ENCODE measurements around the gene CFB. TPM values are rescaled to one million over a fixed set of nuclear protein-coding genes. Genes with fewer than 3 reads are reported as not detected.
A peak's percentile ranks its signal among the peaks of the same experiment; 100 is the strongest.
"Not testable (repeated sequence)": the region's sequence is repeated elsewhere in the genome, so short reads cannot be mapped to it uniquely, and the experiment has no call there.

CFB gene
- total and polyA plus RNA-seq, 4 experiments from 2014 or later, result 0.64 TPM; not detected in 3

GRCh38 chr6:31927242-31927862, 18.5 kb upstream of the CFB start, which contains the start of gene C2:
Gene C2, plus strand, starts transcription at chr6:31927717. Its CDS starts 36 bp downstream, at chr6:31927753.
- H3K27me3 Mint-ChIP-seq, result peaks cover 0 to 1% of the 10 kb centered on the region in 2 donors
- ChIA-PET CTCF (ENCODE audit: partially characterized antibody) (no interaction called here), POLR2A (ENCODE audit: partially characterized antibody) (no interaction called here)
- no peak for DNase-seq
- H3K4me1 ChIP-seq (ENCODE audit: insufficient read depth, low read length), result no peaks in the 10 kb centered on the region
- H3K27me3 ChIP-seq (ENCODE audit: insufficient read depth, low read length), result no peaks in the 10 kb centered on the region
- H3K27ac Mint-ChIP-seq, result no peak within 1 kb of the TSS
- no peak within 1 kb of the TSS for H3K4me3 Mint-ChIP-seq
- no peaks in the 10 kb centered on the region for H3K36me3 Mint-ChIP-seq
- H3K4me1 Mint-ChIP-seq, result no peaks in the 10 kb centered on the region
- no peak within 1 kb of the TSS for H3K4me3 ChIP-seq (ENCODE audit: low read length in 2 of 2)
- H3K9me3 ChIP-seq (ENCODE audit: control insufficient read depth in 1 of 2, low read length in 2 of 2), result no peaks in the 10 kb centered on the region
- intact Hi-C loops (cut with micrococcal nuclease), result no loop called here
- no peaks in the 10 kb centered on the region for H3K9me3 Mint-ChIP-seq
- H3K27ac ChIP-seq (ENCODE audit: low read depth, low read length), result no peak within 1 kb of the TSS
- H3K36me3 ChIP-seq (ENCODE audit: insufficient read depth, low read length), result no peaks in the 10 kb centered on the region

DNA sequence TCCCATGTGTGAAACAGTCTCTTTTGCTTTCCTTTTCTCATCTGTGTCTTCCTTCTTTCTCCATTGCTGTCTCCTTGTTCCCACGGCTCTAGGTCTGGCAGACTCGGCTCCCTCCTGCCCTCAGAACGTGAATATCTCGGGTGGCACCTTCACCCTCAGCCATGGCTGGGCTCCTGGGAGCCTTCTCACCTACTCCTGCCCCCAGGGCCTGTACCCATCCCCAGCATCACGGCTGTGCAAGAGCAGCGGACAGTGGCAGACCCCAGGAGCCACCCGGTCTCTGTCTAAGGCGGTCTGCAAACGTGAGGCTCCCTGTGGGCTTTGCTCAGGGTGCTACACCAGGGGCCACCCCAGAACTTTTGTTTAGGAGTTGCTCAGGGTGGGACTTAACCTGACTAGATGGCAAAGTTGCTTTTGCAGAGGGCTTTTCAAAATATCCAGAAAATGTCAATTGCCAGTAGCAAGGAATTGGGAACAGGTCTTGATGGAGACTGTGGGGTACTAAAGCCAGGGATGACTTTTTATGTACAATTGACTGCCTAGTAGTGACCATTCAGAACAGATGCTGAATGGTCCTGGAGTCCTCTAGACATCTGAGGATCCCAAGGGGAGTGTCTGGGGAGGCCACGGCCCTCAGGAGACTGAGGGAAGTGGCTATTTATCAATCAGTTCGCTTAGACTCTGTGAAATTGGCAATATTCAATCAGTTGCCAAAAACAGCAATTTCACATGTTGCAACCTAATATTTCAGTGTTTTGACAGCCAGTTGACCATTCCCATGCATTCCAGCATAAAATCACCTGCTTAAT, 17.8 kb upstream of the CFB start:
- H3K4me1 Mint-ChIP-seq, result no peaks in the 10 kb centered on the region
- intact Hi-C loops (cut with micrococcal nuclease), result no loop called here
- no peak overlapping the region for H3K27ac ChIP-seq (ENCODE audit: low read depth, low read length)
- peaks cover 0 to 1% of the 10 kb centered on the region in 2 donors for H3K27me3 Mint-ChIP-seq
- H3K36me3 Mint-ChIP-seq, result no peaks in the 10 kb centered on the region
- ChIA-PET CTCF (ENCODE audit: partially characterized antibody) (no interaction called here), POLR2A (ENCODE audit: partially characterized antibody) (no interaction called here)
- H3K4me3 Mint-ChIP-seq, result no peak overlapping the region
- H3K27me3 ChIP-seq (ENCODE audit: insufficient read depth, low read length), result no peaks in the 10 kb centered on the region
- no peak overlapping the region for H3K27ac Mint-ChIP-seq
- H3K9me3 ChIP-seq (ENCODE audit: control insufficient read depth in 1 of 2, low read length in 2 of 2), result no peaks in the 10 kb centered on the region
- H3K9me3 Mint-ChIP-seq, result no peaks in the 10 kb centered on the region
- H3K4me3 ChIP-seq (ENCODE audit: low read length in 2 of 2), result no peak overlapping the region
- no peak for DNase-seq
- no peaks in the 10 kb centered on the region for H3K4me1 ChIP-seq (ENCODE audit: insufficient read depth, low read length)
- H3K36me3 ChIP-seq (ENCODE audit: insufficient read depth, low read length), result no peaks in the 10 kb centered on the region

DNA sequence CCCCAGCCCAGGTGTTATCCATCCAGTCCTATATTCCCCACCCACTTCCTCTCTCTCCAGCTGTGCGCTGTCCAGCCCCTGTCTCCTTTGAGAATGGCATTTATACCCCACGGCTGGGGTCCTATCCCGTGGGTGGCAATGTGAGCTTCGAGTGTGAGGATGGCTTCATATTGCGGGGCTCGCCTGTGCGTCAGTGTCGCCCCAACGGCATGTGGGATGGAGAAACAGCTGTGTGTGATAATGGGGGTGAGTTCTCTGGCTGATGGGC, 17.3 kb upstream of the CFB start:
- H3K4me3 Mint-ChIP-seq, result no peak overlapping the region

GRCh38 chr6:31930962-31931361, 14.9 kb upstream of the CFB start:
- POLR2A ChIA-PET (ENCODE audit: partially characterized antibody), result no interaction called here
- Histone ChIP-seq H3K4me1 (ENCODE audit: insufficient read depth, low read length) (no peaks in the 10 kb centered on the region), H3K4me3 (ENCODE audit: low read length in 2 of 2) (no peak overlapping the region), H3K36me3 (ENCODE audit: insufficient read depth, low read length) (no peaks in the 10 kb centered on the region), H3K27me3 (ENCODE audit: insufficient read depth, low read length) (no peaks in the 10 kb centered on the region), H3K27ac (ENCODE audit: low read depth, low read length) (no peak overlapping the region), H3K9me3 (ENCODE audit: control insufficient read depth in 1 of 2, low read length in 2 of 2) (no peaks in the 10 kb centered on the region)
- H3K9me3 Mint-ChIP-seq, result no peaks in the 10 kb centered on the region
- DNase-seq, result no peak
- H3K4me3 Mint-ChIP-seq, result no peak overlapping the region
- H3K27ac Mint-ChIP-seq, result peak overlapping the region in 1 of 7 donors; percentile 63
- H3K27me3 Mint-ChIP-seq, result peaks cover 0 to 3% of the 10 kb centered on the region in 2 donors
- CTCF ChIA-PET (ENCODE audit: partially characterized antibody), result no interaction called here
- intact Hi-C loops (cut with micrococcal nuclease), result no loop called here
- H3K36me3 Mint-ChIP-seq, result no peaks in the 10 kb centered on the region
- no peaks in the 10 kb centered on the region for H3K4me1 Mint-ChIP-seq

More for the DNA sequence above, 17.3 kb upstream of the CFB start:
- H3K9me3 Mint-ChIP-seq, result no peaks in the 10 kb centered on the region
- H3K27ac Mint-ChIP-seq, result no peak overlapping the region
- no peaks in the 10 kb centered on the region for H3K36me3 Mint-ChIP-seq
- no peaks in the 10 kb centered on the region for H3K27me3 ChIP-seq (ENCODE audit: insufficient read depth, low read length)
- no peaks in the 10 kb centered on the region for H3K4me1 Mint-ChIP-seq
- H3K27ac ChIP-seq (ENCODE audit: low read depth, low read length), result no peak overlapping the region
- peaks cover 0 to 1% of the 10 kb centered on the region in 2 donors for H3K27me3 Mint-ChIP-seq
- CTCF ChIA-PET (ENCODE audit: partially characterized antibody), result no interaction called here
- POLR2A ChIA-PET (ENCODE audit: partially characterized antibody), result no interaction called here
- H3K9me3 ChIP-seq (ENCODE audit: control insufficient read depth in 1 of 2, low read length in 2 of 2), result no peaks in the 10 kb centered on the region
- H3K36me3 ChIP-seq (ENCODE audit: insufficient read depth, low read length), result no peaks in the 10 kb centered on the region
- no peak overlapping the region for H3K4me3 ChIP-seq (ENCODE audit: low read length in 2 of 2)
- intact Hi-C loops (cut with micrococcal nuclease), result no loop called here
- H3K4me1 ChIP-seq (ENCODE audit: insufficient read depth, low read length), result no peaks in the 10 kb centered on the region
- DNase-seq, result no peak

DNA sequence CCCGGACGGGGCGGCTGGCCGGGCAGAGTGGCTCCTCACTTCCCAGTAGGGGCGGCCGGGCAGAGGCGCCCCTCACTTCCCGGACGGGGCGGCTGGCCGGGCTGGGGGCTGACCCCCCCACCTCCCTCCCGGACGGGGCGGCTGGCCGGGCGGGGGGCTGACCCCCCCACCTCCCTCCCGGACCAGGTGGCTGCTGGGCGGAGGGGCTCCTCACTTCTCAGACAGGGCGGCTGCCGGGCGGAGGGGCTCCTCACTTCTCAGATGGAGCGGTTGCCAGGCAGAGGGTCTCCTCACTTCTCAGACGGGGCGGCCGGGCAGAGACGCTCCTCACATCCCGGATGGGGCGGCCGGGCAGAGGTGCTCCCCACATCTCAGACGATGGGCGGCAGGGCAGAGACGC, 13.8 kb upstream of the CFB start:
- H3K4me3 ChIP-seq (ENCODE audit: low read length in 2 of 2); H3K27ac ChIP-seq (ENCODE audit: low read depth, low read length); POLR2A ChIA-PET (ENCODE audit: partially characterized antibody); DNase-seq; H3K4me1 ChIP-seq (ENCODE audit: insufficient read depth, low read length); H3K4me1 Mint-ChIP-seq; H3K36me3 Mint-ChIP-seq; CTCF ChIA-PET (ENCODE audit: partially characterized antibody); H3K9me3 ChIP-seq (ENCODE audit: control insufficient read depth in 1 of 2, low read length in 2 of 2); H3K27me3 ChIP-seq (ENCODE audit: insufficient read depth, low read length); H3K27me3 Mint-ChIP-seq; H3K9me3 Mint-ChIP-seq; H3K27ac Mint-ChIP-seq; H3K36me3 ChIP-seq (ENCODE audit: insufficient read depth, low read length); H3K4me3 Mint-ChIP-seq; intact Hi-C loops (cut with micrococcal nuclease): not testable (repeated sequence)

GRCh38 chr6:31933537-31933936, 12.4 kb upstream of the CFB start:
- POLR2A ChIA-PET (ENCODE audit: partially characterized antibody), result no interaction called here
- no peaks in the 10 kb centered on the region for H3K9me3 Mint-ChIP-seq
- CTCF ChIA-PET (ENCODE audit: partially characterized antibody), result no interaction called here
- H3K4me1 Mint-ChIP-seq, result no peaks in the 10 kb centered on the region
- no peaks in the 10 kb centered on the region for H3K36me3 Mint-ChIP-seq
- H3K4me3 Mint-ChIP-seq, result no peak overlapping the region
- no peak for DNase-seq
- Histone ChIP-seq H3K9me3 (ENCODE audit: control insufficient read depth in 1 of 2, low read length in 2 of 2) (no peaks in the 10 kb centered on the region), H3K4me1 (ENCODE audit: insufficient read depth, low read length) (no peaks in the 10 kb centered on the region), H3K27ac (ENCODE audit: low read depth, low read length) (no peak overlapping the region), H3K4me3 (ENCODE audit: low read length in 2 of 2) (no peak overlapping the region), H3K36me3 (ENCODE audit: insufficient read depth, low read length) (no peaks in the 10 kb centered on the region), H3K27me3 (ENCODE audit: insufficient read depth, low read length) (no peaks in the 10 kb centered on the region)
- peak overlapping the region in 1 of 7 donors; percentile 42 for H3K27ac Mint-ChIP-seq
- intact Hi-C loops (cut with micrococcal nuclease), result no loop called here
- H3K27me3 Mint-ChIP-seq, result peaks cover 0 to 3% of the 10 kb centered on the region in 2 donors

DNA sequence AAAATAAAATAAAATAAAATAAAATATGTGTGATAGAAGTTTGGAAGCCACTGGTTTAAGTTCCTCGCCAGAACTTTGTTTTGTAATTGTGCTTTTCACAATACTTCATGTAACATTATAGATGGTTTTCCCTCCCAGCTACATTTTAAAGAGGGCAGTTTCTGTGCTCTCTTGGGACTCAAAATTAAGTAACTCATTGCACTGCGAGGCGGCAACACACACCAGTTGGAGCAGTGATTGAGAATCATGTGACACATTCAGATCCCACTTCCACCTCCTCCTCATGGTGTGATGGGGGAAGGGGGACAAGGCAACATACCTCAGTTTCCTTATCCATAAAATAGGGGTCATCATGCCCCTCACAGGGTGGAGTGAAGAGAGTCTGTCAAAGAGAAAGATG, 10.9 kb upstream of the CFB start:
- ChIA-PET POLR2A (ENCODE audit: partially characterized antibody) (no interaction called here), CTCF (ENCODE audit: partially characterized antibody) (no interaction called here)
- Mint-ChIP-seq H3K4me3 (no peak overlapping the region), H3K4me1 (no peaks in the 10 kb centered on the region), H3K36me3 (no peaks in the 10 kb centered on the region), H3K9me3 (no peaks in the 10 kb centered on the region), H3K27me3 (peaks cover 0 to 3% of the 10 kb centered on the region in 2 donors), H3K27ac (no peak overlapping the region)
- Histone ChIP-seq H3K27me3 (ENCODE audit: insufficient read depth, low read length) (no peaks in the 10 kb centered on the region), H3K36me3 (ENCODE audit: insufficient read depth, low read length) (no peaks in the 10 kb centered on the region), H3K9me3 (ENCODE audit: control insufficient read depth in 1 of 2, low read length in 2 of 2) (no peaks in the 10 kb centered on the region), H3K4me1 (ENCODE audit: insufficient read depth, low read length) (no peaks in the 10 kb centered on the region), H3K4me3 (ENCODE audit: low read length in 2 of 2) (no peak overlapping the region), H3K27ac (ENCODE audit: low read depth, low read length) (no peak overlapping the region)
- no peak for DNase-seq
- intact Hi-C loops (cut with micrococcal nuclease), result no loop called here
